Vagina (tissue), 2 donors: ENCODE results near the gene MND1. TPM values are rescaled to one million over a fixed set of nuclear protein-coding genes. Genes with fewer than 3 reads are reported as not detected.

ENCODE experiments used
- DNase-seq, 2 donors: peaks; one replicate each; pipeline ENCODE4 v3.0.0-alpha.2; 2017; ENCODE audit errors: extremely low spot score in 2 of 2
- H3K27ac ChIP-seq: fragments of 200-600 bp; sonication (generic); one replicate; pipeline ENCODE4 v1.5.1; 2019
- H3K27me3 ChIP-seq: fragments of 200-600 bp; sonication (generic); one replicate; pipeline ENCODE4 v1.5.1; 2019
- H3K36me3 ChIP-seq, 2 donors: fragments of 200-600 bp; sonication (generic); one replicate each; pipeline ENCODE4 v1.5.1; 2017 to 2019
- H3K4me1 ChIP-seq: fragments of 200-600 bp; sonication (generic); one replicate; pipeline ENCODE4 v1.5.1; 2019
- H3K4me3 ChIP-seq, 2 donors: fragments of 200-600 bp; sonication (generic); 1 replicate in 1 of 2; 2 replicates in 1 of 2; pipeline ENCODE4 v1.5.1; 2016 to 2019
- H3K9me3 ChIP-seq: fragments of 200-600 bp; sonication (generic); one replicate; pipeline ENCODE4 v1.5.1; 2019
- POLR2A ChIP-seq, 2 donors: fragments of 450-650 bp; IDR thresholded peaks; one replicate each; pipeline ENCODE4 v1.6.1; 2017; ENCODE audit warnings: antibody characterized with exemption in 2 of 2, mild to moderate bottlenecking in 2 of 2, moderate library complexity in 2 of 2
- POLR2AphosphoS5 ChIP-seq, 2 donors: sonication (generic); formaldehyde crosslinking; IDR thresholded peaks; one replicate each; pipeline ENCODE4 v1.9.0; 2017; ENCODE audit warnings: antibody characterized with exemption in 2 of 2, mild to moderate bottlenecking in 2 of 2, low read depth in 1 of 2; ENCODE audit not compliant: insufficient read depth in 1 of 2
- intact Hi-C: fragments of 100-400 bp; cut with DNase I; formaldehyde crosslinking; loops from one replicate; pipeline ENCODE4 v1.15.1; 2023
- total RNA-seq: library from RNA; depleted of rRNA; stranded (reverse); fragments of >200 nt; gene quantifications from one replicate; pipeline ENCODE4 v1.2.3, GENCODE V29; 2016
- TF ChIP-seq, protein P1 (sequence below), 3 experiments: fragments of 450-650 bp in 2 of 3; fragments of 200-600 bp in 1 of 3; sonication (generic) in 1 of 3; IDR thresholded peaks; one replicate each; pipeline ENCODE4 v1.5.1; 2017 to 2019; ENCODE audit warnings: antibody characterized with exemption in 3 of 3, mild to moderate bottlenecking in 2 of 3, moderate library complexity in 2 of 3

Gene MND1
- total RNA-seq, 1 donor from 2014 or later: not detected

DNA sequence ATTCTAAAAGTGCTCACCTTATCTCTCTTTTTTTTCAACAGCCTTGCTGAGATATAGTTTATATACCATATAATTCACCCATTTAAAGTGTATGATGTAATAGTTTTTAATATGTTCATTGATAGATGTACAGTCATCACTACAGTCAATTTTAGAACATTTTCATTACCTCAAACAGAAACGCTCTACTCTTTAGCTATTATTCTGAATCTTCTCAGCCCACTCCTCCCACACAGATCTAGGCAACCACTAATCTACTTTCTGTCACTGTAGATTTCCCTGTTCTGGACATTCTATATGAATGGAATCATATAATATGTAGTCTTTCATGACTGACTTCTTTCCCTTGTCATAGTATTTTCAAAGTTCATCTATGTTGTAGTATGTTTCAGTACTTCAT, 22.6 kb downstream of the MND1 start:
- Histone ChIP-seq H3K36me3 (no peaks in the 10 kb centered on the region), H3K27me3 (no peaks in the 10 kb centered on the region), H3K4me1 (no peaks in the 10 kb centered on the region), H3K27ac (no peak overlapping the region), H3K4me3 (no peak overlapping the region), H3K9me3 (no peaks in the 10 kb centered on the region)
- intact Hi-C loops: no loop called here
- DNase-seq: no peak
- TF ChIP-seq POLR2AphosphoS5 (IDR thresholded peaks at IDR 0.05; ENCODE audit: insufficient read depth in 1 of 2, low read depth in 1 of 2) (no peak), POLR2A (IDR thresholded peaks at IDR 0.05) (no peak)
- TF ChIP-seq, protein P1, sequence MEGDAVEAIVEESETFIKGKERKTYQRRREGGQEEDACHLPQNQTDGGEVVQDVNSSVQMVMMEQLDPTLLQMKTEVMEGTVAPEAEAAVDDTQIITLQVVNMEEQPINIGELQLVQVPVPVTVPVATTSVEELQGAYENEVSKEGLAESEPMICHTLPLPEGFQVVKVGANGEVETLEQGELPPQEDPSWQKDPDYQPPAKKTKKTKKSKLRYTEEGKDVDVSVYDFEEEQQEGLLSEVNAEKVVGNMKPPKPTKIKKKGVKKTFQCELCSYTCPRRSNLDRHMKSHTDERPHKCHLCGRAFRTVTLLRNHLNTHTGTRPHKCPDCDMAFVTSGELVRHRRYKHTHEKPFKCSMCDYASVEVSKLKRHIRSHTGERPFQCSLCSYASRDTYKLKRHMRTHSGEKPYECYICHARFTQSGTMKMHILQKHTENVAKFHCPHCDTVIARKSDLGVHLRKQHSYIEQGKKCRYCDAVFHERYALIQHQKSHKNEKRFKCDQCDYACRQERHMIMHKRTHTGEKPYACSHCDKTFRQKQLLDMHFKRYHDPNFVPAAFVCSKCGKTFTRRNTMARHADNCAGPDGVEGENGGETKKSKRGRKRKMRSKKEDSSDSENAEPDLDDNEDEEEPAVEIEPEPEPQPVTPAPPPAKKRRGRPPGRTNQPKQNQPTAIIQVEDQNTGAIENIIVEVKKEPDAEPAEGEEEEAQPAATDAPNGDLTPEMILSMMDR (IDR thresholded peaks at IDR 0.05): no peak

DNA sequence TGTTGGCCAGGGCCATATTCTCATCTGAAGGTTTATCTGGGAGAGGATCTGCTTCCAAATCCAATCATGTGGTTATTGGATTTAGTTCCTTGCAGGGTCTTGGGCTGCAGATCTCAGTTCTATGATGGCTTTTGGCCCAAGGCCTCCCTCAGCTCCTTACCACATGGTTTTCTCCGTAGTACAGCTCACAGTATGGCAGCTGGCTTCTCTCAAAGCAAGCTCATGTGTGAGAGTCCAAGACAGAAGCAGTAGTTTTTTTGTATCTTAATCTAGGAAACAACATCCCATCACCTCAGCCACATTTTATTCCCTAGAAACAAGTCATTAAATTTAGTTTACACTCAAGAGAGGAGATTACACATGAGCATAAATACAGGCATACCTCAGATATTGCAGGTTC, 24.5 kb downstream of the MND1 start:
- no peak overlapping the region for H3K4me3 ChIP-seq
- no peaks in the 10 kb centered on the region for H3K4me1 ChIP-seq
- H3K27me3 ChIP-seq: no peaks in the 10 kb centered on the region
- intact Hi-C loops: no loop called here
- no peaks in the 10 kb centered on the region for H3K9me3 ChIP-seq
- no peak for DNase-seq
- no peak for TF ChIP-seq POLR2AphosphoS5 (IDR thresholded peaks at IDR 0.05; ENCODE audit: insufficient read depth in 1 of 2, low read depth in 1 of 2)
- TF ChIP-seq, protein P1 (IDR thresholded peaks at IDR 0.05): no peak
- TF ChIP-seq POLR2A (IDR thresholded peaks at IDR 0.05): no peak
- no peaks in the 10 kb centered on the region for H3K36me3 ChIP-seq
- H3K27ac ChIP-seq: no peak overlapping the region

DNA sequence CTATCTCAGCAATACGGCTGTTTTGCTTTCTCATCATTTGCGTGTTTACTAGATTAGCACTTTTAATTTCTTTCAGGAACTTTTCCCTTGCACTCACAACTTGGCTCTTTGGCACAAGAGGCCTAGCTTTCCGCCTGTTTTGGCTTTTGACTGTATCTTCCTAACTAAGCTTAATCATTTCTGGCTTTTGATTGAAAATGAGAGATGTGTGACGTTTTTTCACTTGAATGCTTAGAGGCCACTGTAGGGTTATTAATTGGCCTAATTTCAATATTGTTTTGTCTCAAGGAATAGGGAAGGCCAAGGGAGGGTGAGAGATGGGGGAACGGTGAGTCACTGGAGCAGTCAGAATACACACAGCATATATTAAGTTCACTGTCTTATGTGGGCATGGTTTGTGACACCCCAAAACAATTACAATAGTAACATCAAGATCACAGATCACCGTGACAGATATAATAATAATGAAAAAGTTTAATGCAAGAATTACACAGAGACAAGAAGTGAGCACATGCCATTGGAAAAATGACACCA, 27.3 kb downstream of the MND1 start:
- Histone ChIP-seq H3K27ac (no peak overlapping the region), H3K4me3 (no peak overlapping the region)
- no peak for DNase-seq

DNA sequence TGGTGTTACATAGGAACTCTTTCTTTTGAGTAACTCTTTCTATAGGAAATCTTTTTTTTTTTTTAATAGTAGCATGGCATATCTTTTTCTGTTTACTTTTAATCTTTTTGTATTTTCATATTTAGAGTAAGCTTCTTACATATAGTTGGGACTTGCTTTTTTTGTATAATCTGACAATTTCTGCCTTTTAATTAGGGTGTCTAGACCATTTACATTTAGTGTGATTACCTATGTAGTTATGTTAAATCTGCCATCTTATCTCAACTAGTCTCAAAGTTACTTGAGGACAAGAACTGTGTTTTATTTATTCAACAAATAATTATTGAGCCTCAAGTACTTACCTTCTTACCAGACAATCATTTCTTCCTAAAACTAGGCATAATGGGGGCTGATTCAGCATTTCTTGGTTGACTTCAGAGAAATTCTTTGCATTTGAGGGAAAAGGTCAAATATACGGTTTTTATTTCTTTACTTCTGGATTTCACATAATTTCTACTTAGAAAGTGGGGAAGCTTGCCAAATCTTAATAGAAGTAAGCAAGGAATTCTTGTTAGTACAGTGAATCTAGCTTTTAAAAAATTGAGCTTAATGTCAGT, 28.6 kb downstream of the MND1 start:
- intact Hi-C loops: no loop called here
- Histone ChIP-seq H3K4me3 (no peak overlapping the region), H3K36me3 (no peaks in the 10 kb centered on the region), H3K27ac (no peak overlapping the region), H3K27me3 (no peaks in the 10 kb centered on the region), H3K4me1 (no peaks in the 10 kb centered on the region), H3K9me3 (no peaks in the 10 kb centered on the region)
- TF ChIP-seq POLR2AphosphoS5 (IDR thresholded peaks at IDR 0.05; ENCODE audit: insufficient read depth in 1 of 2, low read depth in 1 of 2) (no peak), POLR2A (IDR thresholded peaks at IDR 0.05) (no peak)
- TF ChIP-seq, protein P1 (IDR thresholded peaks at IDR 0.05): no peak
- no peak for DNase-seq

More for the DNA sequence above, 27.3 kb downstream of the MND1 start:
- H3K9me3 ChIP-seq: no peaks in the 10 kb centered on the region
- TF ChIP-seq, protein P1 (IDR thresholded peaks at IDR 0.05): no peak
- no peak for TF ChIP-seq POLR2AphosphoS5 (IDR thresholded peaks at IDR 0.05; ENCODE audit: insufficient read depth in 1 of 2, low read depth in 1 of 2)
- TF ChIP-seq POLR2A (IDR thresholded peaks at IDR 0.05): no peak
- H3K36me3 ChIP-seq: no peaks in the 10 kb centered on the region
- H3K27me3 ChIP-seq: no peaks in the 10 kb centered on the region
- H3K4me1 ChIP-seq: no peaks in the 10 kb centered on the region
- intact Hi-C loops: no loop called here

DNA sequence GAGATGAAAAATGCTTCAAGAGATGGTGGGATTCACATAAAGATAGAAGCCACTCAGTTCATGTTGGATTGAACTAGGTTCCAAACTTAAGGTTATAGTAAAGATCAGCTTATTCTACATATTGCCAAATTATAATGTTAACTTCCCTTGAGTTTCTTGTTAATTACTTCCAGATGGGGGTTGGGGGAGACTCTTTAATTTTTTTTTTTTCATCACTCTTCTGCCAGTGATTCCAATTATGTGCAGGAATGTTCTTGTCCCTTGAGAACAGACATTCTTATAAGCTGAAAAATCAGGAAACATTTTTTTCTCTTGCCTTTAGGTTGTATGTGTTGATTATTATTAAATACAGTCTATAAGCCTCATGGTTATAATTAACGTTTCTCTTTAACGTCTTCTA, 30.0 kb downstream of the MND1 start:
- DNase-seq: no peak
- Histone ChIP-seq H3K27me3 (no peaks in the 10 kb centered on the region), H3K9me3 (no peaks in the 10 kb centered on the region), H3K36me3 (no peaks in the 10 kb centered on the region), H3K27ac (no peak overlapping the region), H3K4me3 (no peak overlapping the region), H3K4me1 (no peaks in the 10 kb centered on the region)
- intact Hi-C loops: no loop called here
- TF ChIP-seq, protein P1 (IDR thresholded peaks at IDR 0.05): no peak
- no peak for TF ChIP-seq POLR2A (IDR thresholded peaks at IDR 0.05)
- no peak for TF ChIP-seq POLR2AphosphoS5 (IDR thresholded peaks at IDR 0.05; ENCODE audit: insufficient read depth in 1 of 2, low read depth in 1 of 2)
